HG02840 (cell line): ENCODE data around the gene ACO2.
"Not testable (repeated sequence)": the region's sequence is repeated elsewhere in the genome, so short reads cannot be mapped to it uniquely, and the experiment has no call there.

Experiments
- ATAC-seq: cut with Tn5 transposase; IDR thresholded peaks from one replicate; pipeline ENCODE4 v1.9.1; 2021; ENCODE audit warnings: mild to moderate bottlenecking, moderate library complexity, moderate number of reproducible peaks; ENCODE audit not compliant: unreplicated experiment, low FRiP score

Gene ACO2

DNA sequence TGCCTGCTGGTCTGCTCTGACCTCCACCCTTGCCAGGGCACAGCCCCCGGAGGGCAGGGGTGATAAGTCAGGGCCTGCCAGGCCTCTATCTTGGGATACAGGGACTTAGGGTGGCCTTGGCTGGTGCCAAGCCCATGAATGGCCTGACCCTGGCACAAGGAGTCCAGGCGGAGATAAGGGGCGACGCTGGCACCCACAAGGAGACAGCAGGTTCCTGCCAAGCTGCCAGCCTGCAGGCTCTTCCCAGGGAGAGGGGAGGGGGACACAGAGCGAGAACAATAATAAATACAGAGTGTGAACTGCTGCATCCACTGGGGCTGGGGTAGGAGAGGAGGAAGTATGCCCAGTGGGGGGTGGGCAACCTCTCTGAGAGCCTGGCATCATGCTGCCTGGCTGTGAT is 92.9 kb downstream of the ACO2 start:
- no peak for ATAC-seq

DNA sequence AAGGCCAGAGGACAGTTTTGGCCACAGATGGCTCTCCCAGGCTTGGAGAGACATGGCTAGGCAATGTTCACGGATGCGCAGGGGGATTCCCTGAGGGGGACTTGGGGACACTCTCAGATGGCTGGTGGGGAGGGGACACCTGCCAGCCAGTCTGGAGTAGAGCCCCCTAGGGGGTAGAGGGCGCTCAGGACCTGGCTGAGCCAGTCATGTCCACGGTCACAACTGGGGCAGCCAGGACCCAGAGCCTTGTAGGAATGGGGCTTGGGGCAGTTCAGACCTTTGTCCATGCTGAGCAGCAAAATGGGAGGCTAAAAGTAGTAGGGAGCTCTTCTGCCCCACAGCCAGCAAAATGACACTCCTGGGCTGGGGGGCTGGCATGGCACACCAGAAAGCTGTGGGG is 93.5 kb downstream of the ACO2 start:
- no peak for ATAC-seq

GRCh38 chr22:41563051-41563711 is 94.3 kb downstream of the ACO2 start:
- no peak for ATAC-seq

GRCh38 chr22:41564563-41564962 is 95.6 kb downstream of the ACO2 start:
- no peak for ATAC-seq

- ATAC-seq: no peak
Measured at GRCh38 chr22:41565403-41566054, 96.6 kb downstream of the ACO2 start.

GRCh38 chr22:41567512-41567768 is 98.5 kb downstream of the ACO2 start:
- ATAC-seq: no peak

GRCh38 chr22:41568811-41569210 is 99.9 kb downstream of the ACO2 start:
- ATAC-seq: no peak

DNA sequence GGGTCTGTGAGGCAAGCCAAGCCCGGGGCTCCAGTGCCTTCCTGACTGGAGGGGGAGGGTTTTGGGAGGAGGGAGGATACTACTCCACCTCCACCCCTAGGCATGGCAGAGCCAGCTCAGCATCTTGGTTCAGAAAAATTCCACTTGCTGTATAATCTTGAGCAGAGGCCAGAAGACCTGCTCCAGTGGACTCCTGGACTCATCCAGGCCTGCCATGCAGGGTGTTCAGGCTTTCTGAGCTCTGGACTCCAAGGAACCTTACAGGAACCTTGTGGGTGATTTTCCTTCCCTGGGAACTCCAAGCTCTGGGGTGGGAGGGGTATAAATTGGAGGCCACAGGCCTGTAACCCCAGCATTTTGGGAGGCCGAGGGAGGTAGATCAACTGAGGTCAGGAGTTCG is 101.3 kb downstream of the ACO2 start:
- no peak for ATAC-seq

DNA sequence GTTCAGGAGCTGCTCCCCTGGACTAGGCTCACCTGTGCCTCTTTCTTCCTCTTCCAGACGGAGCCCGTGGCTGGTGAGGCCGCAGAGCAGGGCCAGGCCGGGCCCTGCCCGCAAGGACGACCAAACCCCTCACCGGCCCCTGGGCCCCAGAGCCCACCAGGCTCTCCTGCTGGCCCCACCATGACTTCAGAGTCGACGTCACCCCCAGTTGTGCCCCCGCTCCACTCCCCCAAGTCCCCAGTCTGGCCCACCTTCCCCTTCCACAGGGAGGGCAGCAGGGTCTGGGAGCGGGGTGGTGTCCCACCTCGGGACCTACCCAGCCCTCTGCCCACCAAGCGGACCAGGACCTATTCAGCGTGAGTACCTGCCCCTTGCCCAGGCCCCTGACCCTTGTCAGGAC is 102.9 kb downstream of the ACO2 start:
- no peak for ATAC-seq

- not testable (repeated sequence) for ATAC-seq
Measured at GRCh38 chr22:41572305-41572704, 103.4 kb downstream of the ACO2 start.

GRCh38 chr22:41573677-41574076 is 104.8 kb downstream of the ACO2 start:
- no peak for ATAC-seq

- no peak for ATAC-seq
Measured at GRCh38 chr22:41574847-41575381, 106.0 kb downstream of the ACO2 start.

- no peak for ATAC-seq
Measured at GRCh38 chr22:41575533-41575932, 106.6 kb downstream of the ACO2 start.

DNA sequence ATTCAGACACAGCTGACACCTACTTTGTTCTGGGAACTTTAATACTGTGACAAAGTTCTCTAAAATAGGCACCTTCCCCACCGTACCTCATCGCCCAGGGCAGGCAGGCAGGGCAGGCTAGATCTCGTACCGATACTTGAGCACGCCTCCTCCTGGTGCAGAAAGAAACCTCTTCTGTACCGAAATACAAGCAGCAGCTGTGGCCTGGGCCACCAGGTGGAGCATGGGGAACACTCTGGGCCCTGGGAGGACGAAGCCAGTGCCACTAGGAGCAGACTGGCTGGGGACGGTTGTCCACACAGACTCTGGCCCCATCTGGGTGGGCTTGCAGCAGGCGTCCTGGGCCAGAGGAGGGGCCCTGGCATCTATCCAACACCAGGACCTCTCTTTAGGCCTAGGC is 108.0 kb downstream of the ACO2 start:
- no peak for ATAC-seq

GRCh38 chr22:41578114-41578513 is 109.2 kb downstream of the ACO2 start:
- ATAC-seq: no peak
